Transverse colon (tissue), 3 donors: ENCODE data around the gene UFL1.

Experiments
- CTCF ChIP-seq, 5 experiments: fragments of 200-600 bp in 3 of 5; fragments of 450-650 bp in 2 of 5; sonication (generic) in 3 of 5; IDR thresholded peaks; 1 replicate in 2 of 5; 2 replicates in 3 of 5; pipeline ENCODE4 v1.5.1; 2016 to 2017; ENCODE audit warnings: antibody characterized with exemption in 5 of 5, inconsistent platforms in 3 of 5, mild to moderate bottlenecking in 2 of 5, moderate library complexity in 1 of 5
- EP300 ChIP-seq: sonication (generic); formaldehyde crosslinking; IDR thresholded peaks from one replicate; pipeline ENCODE4 v1.6.1; 2017; ENCODE audit warnings: antibody characterized with exemption, low read depth

GRCh38 chr6:96528193-96528592 lies 6.6 kb downstream of the UFL1 start:
- TF ChIP-seq CTCF (IDR thresholded peaks at IDR 0.05) (no peak), EP300 (no peak)
